Germinal center (tissue), 1 donor: Measurements from ENCODE around the gene BANF2.
"Not testable (repeated sequence)": the region's sequence is repeated elsewhere in the genome, so short reads cannot be mapped to it uniquely, and the experiment has no call there.

Source experiments
- DNase-seq: peaks from one replicate; pipeline ENCODE4 v3.0.0; 2012; ENCODE audit warnings: mixed read lengths, low spot score

The BANF2 gene

DNA sequence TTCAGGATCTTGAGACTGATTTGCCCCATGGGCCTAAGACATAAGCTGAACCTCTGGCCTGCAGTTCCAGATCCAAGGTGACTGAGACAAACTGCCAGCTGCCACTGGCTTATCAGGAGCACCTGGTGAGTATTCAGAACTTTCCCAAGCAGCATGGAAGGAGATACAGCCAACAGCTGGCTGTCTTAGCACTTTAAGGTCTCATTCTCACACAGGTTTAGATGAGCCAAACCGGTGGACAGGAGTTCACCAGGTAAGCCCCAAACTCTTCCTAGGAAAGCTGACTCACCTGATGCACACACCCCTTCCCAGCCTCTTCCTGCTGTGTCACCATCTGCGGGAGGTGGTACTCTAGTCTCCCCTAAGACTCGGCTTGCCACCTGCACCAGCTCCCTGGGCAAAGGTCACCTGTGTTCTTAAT lies at the start of gene BANF2:
Gene BANF2 (plus strand): TSS at position 36 of the 421 bp plus-strand sequence. CDS start 25,060 bp downstream, outside the sequence.
- no peak for DNase-seq

- DNase-seq, result no peak
Observed at GRCh38 chr20:17650301-17651128, 49.3 kb upstream of the BANF2 start.

- DNase-seq, result no peak
Observed at GRCh38 chr20:17651129-17651759, 48.5 kb upstream of the BANF2 start.

GRCh38 chr20:17651760-17652388 lies 47.9 kb upstream of the BANF2 start:
- DNase-seq, result no peak

GRCh38 chr20:17652411-17652810 lies 47.4 kb upstream of the BANF2 start:
- no peak for DNase-seq

GRCh38 chr20:17653835-17654648 lies 45.7 kb upstream of the BANF2 start:
- DNase-seq, result no peak

GRCh38 chr20:17654649-17655285 lies 45.0 kb upstream of the BANF2 start:
- DNase-seq, result no peak

- DNase-seq, result no peak
Observed at GRCh38 chr20:17655286-17655651, 44.5 kb upstream of the BANF2 start.

DNA sequence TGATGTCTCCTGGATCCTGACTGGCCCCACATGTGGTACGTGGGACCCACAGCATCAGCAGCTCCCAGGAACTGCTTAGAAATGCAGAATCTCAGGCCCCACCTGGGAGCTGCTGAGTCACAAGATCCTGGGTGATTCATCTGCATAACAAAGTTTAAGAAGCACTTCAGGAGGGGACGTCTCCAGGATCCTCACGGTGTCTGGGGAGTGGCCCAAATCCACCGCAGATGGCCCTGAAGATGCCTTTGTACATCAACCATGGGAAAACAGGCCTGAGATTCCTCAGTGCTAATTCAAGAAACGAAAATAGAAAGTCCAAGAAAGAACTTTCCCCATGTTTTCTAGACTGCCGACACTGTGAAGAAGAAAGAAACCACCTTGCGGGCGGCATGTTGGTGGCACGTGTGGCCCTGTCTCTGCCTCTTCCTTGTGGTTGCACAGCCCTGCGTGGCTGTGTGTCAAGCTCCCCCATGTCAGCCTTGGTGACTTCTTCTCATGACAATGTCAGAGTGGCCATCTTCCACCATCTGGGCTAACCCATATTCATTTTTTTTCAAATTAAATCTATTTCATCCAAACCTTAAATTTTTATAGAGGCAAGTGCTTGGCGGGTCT lies 43.8 kb upstream of the BANF2 start:
- no peak for DNase-seq

GRCh38 chr20:17657079-17657825 lies 42.5 kb upstream of the BANF2 start:
- no peak for DNase-seq

- no peak for DNase-seq
Observed at GRCh38 chr20:17657898-17658647, 41.7 kb upstream of the BANF2 start.

DNA sequence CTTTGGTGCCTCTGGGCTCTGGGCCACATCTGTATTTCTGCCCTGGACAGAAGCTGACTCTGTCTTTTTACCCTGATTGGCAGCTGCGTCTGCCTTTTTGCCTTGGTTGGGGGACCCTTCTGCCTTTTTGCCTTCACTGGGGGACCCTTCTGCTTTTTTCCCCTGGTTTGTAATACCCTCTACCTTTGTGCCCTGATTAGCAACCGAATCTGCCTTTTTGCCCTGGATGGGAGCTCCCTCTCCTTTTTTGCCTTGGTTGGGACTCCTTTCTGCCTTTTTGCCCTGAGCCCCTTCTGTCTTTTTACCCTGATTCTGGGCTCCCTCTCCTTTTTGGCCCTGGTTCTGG lies 41.1 kb upstream of the BANF2 start:
- DNase-seq, result no peak

DNA sequence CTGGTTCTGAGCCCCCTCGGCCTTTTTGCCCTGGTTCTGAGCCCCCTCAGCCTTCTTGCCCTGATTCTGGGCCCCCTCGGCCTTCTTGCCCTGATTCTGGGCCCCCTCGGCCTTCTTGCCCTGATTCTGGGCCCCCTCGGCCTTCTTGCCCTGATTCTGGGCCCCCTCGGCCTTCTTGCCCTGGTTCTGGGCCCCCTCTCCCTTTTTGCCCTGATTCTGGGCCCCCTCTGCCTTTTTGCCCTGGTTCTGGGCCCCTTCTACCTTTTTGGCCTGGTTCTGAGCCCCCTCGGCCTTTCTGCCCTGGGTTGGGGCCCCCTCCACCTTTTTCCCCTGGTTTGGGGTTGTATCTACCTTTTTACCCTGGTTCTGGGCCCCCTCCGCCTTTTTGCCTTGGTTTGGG lies 40.4 kb upstream of the BANF2 start:
- not testable (repeated sequence) for DNase-seq

DNA sequence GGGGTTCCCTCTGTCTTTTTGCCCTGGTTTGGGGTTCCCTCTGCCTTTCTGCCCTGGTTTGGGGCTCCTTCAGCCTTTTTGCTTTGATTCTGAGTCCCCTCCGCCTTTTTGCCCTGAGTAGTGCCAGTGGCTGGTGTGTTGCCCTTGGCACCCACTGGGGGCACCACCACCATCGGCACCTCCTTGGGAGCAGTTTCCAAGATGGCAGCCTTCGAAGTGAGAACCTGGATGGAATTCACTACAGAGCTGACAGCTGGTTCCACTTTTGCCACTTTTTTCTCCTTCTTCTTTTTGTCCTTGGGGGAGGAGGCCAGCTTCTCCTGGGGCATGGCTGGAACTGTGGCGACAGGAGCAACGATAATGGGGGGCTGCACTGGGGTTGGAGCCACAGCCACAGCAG lies 40.0 kb upstream of the BANF2 start:
- no peak for DNase-seq

- DNase-seq, result no peak
Observed at GRCh38 chr20:17660667-17661066, 39.1 kb upstream of the BANF2 start.

DNA sequence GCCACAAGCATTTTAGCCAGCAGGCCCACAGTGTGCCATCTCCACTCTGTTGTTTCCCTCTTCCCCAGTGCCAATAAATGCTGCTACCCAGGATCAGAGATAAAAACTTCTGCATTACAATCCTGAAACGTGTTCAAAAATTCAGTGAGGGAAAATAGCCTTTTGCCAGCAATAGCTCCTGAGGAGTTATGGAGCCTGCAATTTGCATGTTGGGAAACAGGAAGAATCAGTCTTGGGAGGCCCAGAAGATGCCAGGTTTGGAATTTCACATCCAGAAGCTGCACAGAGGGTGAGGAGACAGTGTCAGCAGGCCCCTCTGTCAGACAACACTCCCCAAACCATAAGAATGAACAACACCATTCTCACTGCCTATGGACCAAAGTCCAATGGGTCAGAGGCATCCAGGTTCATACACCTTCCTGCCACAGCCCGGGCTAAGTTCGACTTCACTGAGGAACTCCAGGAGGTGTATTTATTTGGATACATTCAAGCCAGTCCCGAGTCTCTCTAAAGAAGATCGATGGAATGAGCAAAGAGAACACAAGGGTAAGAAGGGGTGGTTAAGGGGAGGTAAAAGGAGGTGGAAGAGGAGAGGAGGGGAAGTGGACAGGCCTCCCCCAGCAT lies 38.5 kb upstream of the BANF2 start:
- no peak for DNase-seq

- DNase-seq, result no peak
Observed at GRCh38 chr20:17662333-17663039, 37.3 kb upstream of the BANF2 start.

DNA sequence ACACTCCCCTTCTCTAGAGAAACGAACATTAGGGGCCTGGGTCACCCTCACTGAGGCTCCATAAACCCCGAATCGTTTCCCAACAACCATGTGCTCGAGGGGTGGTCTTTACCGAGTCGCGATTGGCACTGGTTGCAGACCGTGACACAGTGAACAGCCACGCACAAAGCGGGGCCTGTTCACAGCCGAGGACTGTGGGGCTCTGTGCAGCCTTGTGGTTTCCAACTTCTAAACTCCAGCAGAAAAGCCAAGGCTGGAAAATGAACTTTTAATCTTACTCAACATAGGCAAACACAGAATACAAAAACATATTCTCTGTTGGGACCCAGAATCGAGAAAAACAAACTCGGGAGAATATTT lies 36.7 kb upstream of the BANF2 start:
- no peak for DNase-seq

DNA sequence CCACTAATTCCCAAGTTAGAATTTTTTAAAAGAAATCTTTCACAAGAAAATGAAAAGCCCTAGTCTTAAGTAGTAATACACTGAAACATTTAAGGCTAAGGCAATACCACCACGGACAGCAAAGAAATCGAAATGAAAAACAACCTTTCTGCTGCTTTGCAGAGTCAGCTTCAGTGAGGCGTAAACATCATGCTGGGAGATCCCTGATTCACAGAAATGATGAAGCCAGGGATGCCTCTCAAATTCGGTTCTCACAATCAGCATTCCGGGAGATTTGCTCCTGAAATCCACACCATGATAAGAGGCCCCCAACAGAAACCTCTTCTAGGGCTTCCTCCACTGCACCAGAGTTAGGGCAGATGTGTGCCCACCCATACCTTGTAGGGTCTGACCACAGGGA lies 36.3 kb upstream of the BANF2 start:
- DNase-seq, result no peak
